ENCODE results near the gene KAT6B.

Gene KAT6B

GRCh38 chr10:74824184-74824899 lies 2.1 kb upstream of the KAT6B start:
- peak; percentile 11 for DNase-seq

- DNase-seq = peak; percentile 42
Measured at GRCh38 chr10:74824900-74825370, 1.5 kb upstream of the KAT6B start.

- no peak for DNase-seq
Measured at GRCh38 chr10:74825371-74826141, 844 bp upstream of the KAT6B start.

- DNase-seq = no peak
Measured at GRCh38 chr10:74827045-74827441, 643 bp downstream of the KAT6B start.

- no peak for DNase-seq
Measured at GRCh38 chr10:74827694-74828093, 1.3 kb downstream of the KAT6B start.

DNA sequence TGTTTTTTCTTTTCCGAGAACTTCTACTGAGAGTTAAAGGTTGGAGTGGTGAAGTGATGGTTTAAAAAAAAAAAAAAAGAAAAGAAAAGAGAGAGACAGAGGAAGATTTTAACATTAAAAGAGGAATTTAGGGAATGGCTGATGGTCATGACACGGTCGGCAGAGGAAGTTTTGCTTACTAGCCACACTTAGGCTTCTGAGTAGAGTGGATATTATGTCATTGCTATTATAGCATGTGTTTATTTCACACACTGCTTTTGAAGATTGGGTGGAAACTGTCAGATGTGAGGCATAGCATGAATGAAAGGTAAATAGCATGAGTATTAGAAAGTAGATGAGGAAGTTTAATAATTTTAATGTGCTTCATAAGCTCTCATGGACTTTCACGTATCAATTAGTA lies 2.5 kb downstream of the KAT6B start:
- DNase-seq = no peak

DNA sequence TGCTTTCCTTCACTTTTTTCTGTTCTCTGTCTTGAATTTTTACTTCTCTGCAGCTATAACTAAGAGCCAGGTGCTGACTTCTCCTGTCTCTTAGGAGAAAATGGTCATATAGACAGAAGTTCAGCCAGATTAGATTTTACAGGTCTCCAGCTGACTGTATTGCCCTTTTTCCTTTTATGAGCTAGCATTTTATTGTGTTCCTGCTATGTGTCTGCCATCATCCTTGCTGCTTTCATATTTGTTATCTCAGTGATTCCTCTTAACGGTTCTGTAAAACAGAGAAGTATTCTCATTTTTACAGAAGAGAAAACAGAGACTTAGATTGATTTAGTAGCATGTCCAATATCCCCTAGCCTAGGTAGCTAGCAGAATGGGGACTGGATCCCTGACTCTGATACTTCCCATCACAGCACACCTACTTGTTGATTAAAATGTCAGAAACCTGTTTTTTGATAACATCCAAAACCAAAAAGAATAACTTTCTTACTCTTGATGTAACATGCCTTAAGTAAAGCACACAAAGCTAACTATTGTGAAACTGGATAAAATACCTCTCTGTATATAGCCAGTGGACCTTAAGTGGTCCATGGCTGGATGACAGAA lies 5.2 kb downstream of the KAT6B start:
- no peak for DNase-seq

GRCh38 chr10:74835963-74836362 lies 9.6 kb downstream of the KAT6B start:
- DNase-seq = no peak

DNA sequence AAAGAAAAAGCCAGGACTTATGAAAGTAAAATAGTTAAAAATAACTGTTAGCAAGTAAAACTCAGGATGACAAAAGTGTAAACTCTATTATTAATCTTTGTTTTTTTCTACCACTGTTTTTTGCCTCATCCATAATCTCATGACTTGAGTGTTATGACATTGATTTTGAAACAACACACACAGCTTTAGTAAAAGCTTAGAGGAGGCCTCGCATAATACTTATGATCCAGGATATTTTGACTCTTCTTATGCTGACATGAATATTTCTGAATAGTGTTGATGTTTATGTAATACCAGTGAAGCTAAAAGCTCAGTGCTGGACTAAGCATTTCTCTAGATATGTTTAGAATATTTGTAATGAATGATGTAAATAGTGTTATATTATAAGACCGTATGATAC lies 10.5 kb downstream of the KAT6B start:
- DNase-seq = no peak

DNA sequence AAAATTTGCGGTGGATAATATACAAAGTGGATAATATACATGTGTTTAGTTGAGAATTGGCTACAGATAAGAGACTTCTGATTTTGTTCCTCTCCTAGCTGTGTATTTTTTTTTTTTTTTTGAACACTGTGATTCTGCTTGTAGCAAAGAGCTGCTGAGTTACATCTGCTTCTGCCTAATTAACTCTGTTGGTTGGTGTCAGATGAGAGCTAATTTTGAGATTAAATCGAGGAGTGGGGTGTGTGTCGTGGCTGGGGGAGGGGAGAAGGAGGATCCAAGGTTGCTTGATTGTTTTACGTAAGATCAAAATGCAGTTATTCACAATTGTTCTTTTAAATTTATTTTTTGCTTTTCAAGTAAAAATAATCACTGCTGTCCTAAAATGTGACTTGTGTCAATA lies 11.3 kb downstream of the KAT6B start:
- DNase-seq = no peak

DNA sequence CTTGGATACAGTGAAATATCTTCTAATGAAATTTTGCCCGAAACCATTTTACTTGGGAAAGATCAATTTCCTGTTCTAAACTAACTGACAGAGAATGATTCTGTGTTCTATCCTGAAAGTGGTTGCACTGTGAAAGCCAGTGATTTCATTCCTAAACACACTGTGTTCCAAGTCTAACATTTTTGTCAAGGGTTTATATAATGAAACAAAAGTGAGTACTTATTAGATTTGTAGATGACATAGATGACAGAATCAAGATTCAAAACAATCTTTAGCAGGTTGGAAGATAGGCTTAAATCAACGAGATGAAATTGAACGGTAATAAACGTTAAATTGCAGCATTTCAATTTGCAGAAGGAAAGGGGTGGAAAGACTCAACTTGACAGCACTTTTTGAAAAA lies 13.3 kb downstream of the KAT6B start:
- no peak for DNase-seq

DNA sequence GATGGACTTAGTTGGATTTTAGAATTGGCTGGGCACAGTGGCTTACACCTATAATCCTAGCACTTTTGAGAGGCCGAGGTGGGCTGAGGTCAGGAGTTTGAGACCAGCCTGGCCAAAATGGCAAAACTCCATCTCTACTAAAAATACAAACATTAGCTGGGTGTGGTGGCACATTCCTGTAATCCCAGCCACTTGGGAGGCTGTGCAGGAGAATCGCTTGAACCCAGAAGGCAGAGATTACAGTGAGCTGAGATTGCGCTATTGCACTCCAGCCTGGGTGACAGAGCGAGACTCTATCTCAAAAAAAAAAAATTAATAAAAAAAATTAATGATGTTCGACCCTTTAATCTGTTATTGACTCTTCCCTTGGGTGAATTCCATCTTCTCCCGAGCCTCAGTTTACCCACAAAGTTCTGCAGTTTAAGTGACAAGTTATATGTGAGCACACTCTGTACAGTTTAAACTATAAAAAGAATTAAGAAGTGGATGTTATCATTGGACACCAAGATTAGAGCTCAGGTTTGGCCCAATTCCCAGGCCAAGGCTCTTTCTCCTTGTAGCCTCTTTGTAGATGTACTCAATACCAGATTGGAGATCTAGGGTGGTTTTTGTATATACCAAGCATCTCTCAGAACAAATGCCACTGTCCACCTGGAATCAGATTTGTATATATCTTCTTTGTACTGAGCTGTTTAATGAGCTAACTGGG lies 15.0 kb downstream of the KAT6B start:
- no peak for DNase-seq

GRCh38 chr10:74842301-74842954 lies 16.0 kb downstream of the KAT6B start:
- no peak for DNase-seq

- no peak for DNase-seq
Measured at GRCh38 chr10:74846958-74847357, 20.6 kb downstream of the KAT6B start.

DNA sequence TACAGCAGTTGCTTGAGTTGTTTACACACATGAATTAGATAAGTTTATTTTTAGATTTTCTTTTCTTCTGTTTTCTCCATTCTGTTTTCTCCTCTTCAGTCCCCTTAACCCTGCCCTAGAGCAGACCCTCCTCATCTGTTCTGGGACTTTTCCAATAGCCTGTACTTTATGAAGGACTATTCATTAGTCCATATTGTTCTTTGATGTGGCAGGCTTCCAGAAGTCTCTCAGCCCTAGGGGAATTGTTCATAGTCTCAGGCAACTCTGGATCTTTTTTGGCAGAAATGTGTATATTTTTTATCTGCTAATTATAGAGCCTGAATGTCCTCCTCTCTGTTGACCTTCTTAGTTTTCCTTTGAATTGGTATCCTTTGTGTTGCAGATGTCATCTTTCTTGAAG lies 25.4 kb downstream of the KAT6B start:
- no peak for DNase-seq

DNA sequence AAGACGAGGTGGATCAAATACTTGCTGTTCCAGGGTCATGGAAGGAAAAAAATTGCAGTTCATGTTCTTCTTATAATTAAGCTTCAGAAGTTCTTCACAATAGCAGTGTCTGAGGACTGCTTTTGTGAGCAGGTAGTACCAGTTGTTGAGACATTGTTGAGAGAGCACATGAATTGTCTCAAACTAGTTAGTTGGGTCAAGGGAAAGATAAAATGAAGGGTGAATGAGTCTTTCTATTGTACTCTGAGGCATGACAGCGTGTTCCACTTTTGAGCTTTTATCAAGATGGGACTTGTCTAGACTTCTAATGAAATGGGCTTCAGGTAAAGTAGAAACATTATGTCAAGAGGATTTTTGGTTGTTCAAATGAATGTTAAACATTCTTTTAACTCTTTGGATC lies 26.0 kb downstream of the KAT6B start:
- no peak for DNase-seq

- DNase-seq = no peak
Measured at GRCh38 chr10:74854610-74855009, 28.2 kb downstream of the KAT6B start.

GRCh38 chr10:74855027-74855426 lies 28.6 kb downstream of the KAT6B start:
- DNase-seq = no peak

- DNase-seq = no peak
Measured at GRCh38 chr10:74855439-74855838, 29.0 kb downstream of the KAT6B start.

GRCh38 chr10:74856940-74857339 lies 30.5 kb downstream of the KAT6B start:
- DNase-seq = no peak

DNA sequence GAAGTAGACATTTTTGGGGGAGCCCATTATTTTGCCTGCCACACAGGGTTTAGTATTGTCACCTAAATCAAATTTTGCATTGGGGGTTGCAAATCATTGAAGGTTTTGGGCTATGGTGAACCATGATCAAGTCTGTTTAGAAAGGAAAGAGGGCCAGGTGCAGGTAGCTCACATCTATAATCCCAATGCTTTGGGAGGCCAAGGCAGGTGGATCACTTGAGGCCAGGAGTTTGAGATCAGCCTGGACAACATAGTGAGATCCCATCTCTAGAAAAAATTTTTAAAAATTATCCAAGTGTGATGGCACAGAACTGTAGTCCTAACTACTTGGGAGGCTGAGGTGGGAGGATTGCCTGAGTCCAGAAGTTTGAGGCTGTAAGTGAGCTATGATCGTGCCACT lies 31.2 kb downstream of the KAT6B start:
- no peak for DNase-seq

- no peak for DNase-seq
Measured at GRCh38 chr10:74859546-74859945, 33.1 kb downstream of the KAT6B start.

DNA sequence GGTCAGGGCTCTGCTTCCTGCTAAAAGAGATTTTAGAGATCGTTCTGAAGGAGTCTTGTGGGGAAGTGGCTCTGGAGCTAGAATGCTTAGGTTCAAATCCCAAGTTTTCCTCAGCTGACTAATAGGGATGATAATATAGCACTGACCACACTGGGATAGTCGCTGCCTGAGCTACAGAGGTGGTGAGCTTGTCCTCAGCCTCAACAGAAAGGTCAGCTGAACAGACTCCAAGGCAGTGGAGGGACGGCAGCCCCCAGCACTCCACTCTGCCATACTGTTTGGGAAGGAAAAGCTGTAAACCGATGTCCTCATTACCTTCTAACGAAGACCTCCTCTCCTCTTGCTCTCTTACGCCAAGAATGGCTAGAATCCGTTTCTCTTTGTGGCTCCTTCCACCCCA lies 36.2 kb downstream of the KAT6B start:
- DNase-seq = no peak

All from activated CD4-positive, alpha-beta T cell treated with anti-CD3 and anti-CD28 coated beads for 1 hour (primary cell).